HL-60 (cell line): ENCODE data around the gene TMEM130.

ENCODE experiments used
- CTCF ChIP-seq: IDR thresholded peaks from one replicate; pipeline ENCODE4 v1.5.1; 2011; ENCODE audit warnings: low read length, control low read depth, inconsistent platforms; ENCODE audit not compliant: insufficient read depth
- SPI1 ChIP-seq: IDR thresholded peaks from 2 replicates; pipeline ENCODE4 v1.6.1; 2012; ENCODE audit warnings: low read depth, mild to moderate bottlenecking, borderline replicate concordance

- no peak for TF ChIP-seq CTCF
- no peak for TF ChIP-seq SPI1
Measured at GRCh38 chr7:98910427-98910826, 40.6 kb upstream of the TMEM130 start.
